ENCODE measurements around the gene AGPS.

DNA sequence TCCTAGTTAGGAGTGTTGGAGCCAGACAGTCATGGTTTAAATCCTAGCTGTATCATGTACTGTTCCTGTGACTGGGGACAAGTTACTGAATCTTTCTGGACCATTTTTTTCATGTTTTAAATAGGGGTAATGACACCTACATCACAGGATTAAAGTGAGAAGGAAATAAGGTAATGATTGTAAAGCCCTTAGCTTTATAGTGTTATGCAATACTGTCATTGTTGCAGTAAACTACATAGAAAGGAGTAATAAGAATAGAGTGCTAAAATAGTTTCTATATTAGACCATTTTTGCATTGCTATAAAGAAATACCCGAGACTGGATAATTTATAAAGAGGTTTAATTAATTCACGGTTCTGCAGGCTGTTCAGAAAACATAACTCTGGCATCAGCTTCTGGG is 14.5 kb downstream of the AGPS start:
- TF ChIP-seq EZH2 (IDR thresholded peaks at IDR 0.05; ENCODE audit: borderline replicate concordance, low read depth, low read length, poor library complexity, severe bottlenecking) = no peak
- TF ChIP-seq, protein P1, sequence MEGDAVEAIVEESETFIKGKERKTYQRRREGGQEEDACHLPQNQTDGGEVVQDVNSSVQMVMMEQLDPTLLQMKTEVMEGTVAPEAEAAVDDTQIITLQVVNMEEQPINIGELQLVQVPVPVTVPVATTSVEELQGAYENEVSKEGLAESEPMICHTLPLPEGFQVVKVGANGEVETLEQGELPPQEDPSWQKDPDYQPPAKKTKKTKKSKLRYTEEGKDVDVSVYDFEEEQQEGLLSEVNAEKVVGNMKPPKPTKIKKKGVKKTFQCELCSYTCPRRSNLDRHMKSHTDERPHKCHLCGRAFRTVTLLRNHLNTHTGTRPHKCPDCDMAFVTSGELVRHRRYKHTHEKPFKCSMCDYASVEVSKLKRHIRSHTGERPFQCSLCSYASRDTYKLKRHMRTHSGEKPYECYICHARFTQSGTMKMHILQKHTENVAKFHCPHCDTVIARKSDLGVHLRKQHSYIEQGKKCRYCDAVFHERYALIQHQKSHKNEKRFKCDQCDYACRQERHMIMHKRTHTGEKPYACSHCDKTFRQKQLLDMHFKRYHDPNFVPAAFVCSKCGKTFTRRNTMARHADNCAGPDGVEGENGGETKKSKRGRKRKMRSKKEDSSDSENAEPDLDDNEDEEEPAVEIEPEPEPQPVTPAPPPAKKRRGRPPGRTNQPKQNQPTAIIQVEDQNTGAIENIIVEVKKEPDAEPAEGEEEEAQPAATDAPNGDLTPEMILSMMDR (conservative IDR thresholded peaks at IDR 0.05; ENCODE audit: low read depth, low read length) = no peak
